ENCODE results near the gene SMARCB1. TPM values are rescaled to one million over a fixed set of nuclear protein-coding genes. Genes with fewer than 3 reads are reported as not detected.

Gene SMARCB1
- total and polyA plus RNA-seq, 2 donors (not counting 3 experiments of a cell fraction or from before 2014, with no cell fraction given): 113 to 148 TPM

GRCh38 chr22:23878219-23878618 is 91.5 kb downstream of the SMARCB1 start:
- BruUV-seq (replicated peaks): no TSS peak
- intact Hi-C loops (cut with micrococcal nuclease) (no loop called here), dilution Hi-C loops (cut with MboI; ENCODE audit: extremely low pct_ligation_motif_present, low sequenced_read_pairs) (no loop called here)
- ChIA-PET POLR2A (no interaction called here), CTCF (interaction anchor here (1.9 to 2.5 kb wide), 2 partner anchors 16 kb away, joined by 5 to 10 read pairs; partner anchors contain the start of gene MIF)
- Histone ChIP-seq H3K4me1 (ENCODE audit: control insufficient read depth, extremely low read depth, insufficient read depth, low read length) (no peaks in the 10 kb centered on the region), H3K4me3 (replicated peaks in 1 of 3; ENCODE audit: insufficient read depth in 1 of 3, low read depth in 1 of 3, low read length in 3 of 3) (no peak overlapping the region), H3K4me2 (ENCODE audit: insufficient read depth, low read length) (no peak overlapping the region), H3K9ac (replicated peaks; ENCODE audit: extremely low read depth, insufficient read depth, low read length) (no peak overlapping the region), H3K27ac (ENCODE audit: insufficient read depth, low read depth, low read length) (no peak overlapping the region), H4K20me1 (replicated peaks; ENCODE audit: control insufficient read depth, extremely low read depth, insufficient read depth, low read length) (no peaks in the 10 kb centered on the region), H3K9me3 (replicated peaks; ENCODE audit: control insufficient read depth, insufficient read depth, low read length) (no peaks in the 10 kb centered on the region), H2AFZ (ENCODE audit: low read depth, low read length) (no peak overlapping the region), H3K79me2 (ENCODE audit: control insufficient read depth, insufficient read depth, low read length) (no peaks in the 10 kb centered on the region), H3K9me1 (replicated peaks; ENCODE audit: control insufficient read depth, extremely low read depth, insufficient read depth, low read length) (no peaks in the 10 kb centered on the region), H3K27me3 (ENCODE audit: control insufficient read depth in 2 of 2, insufficient read depth in 2 of 2, low read length in 2 of 2) (no peaks in the 10 kb centered on the region), H3K36me3 (ENCODE audit: control insufficient read depth in 2 of 2, extremely low read depth in 1 of 2, insufficient read depth in 2 of 2, low read length in 2 of 2) (no peaks in the 10 kb centered on the region)
- DNase-seq (ENCODE audit: low read depth, low spot score) (no peak), FAIRE-seq (no peak)
- no peak for TF ChIP-seq EZH2 (IDR thresholded peaks at IDR 0.05; ENCODE audit: borderline replicate concordance, low read depth, low read length, severe bottlenecking)
- TF ChIP-seq JUN (IDR thresholded peaks at IDR 0.05; ENCODE audit: borderline replicate concordance, insufficient read depth, insufficient read length, low read depth): no peak
- no peak for TF ChIP-seq GATA2 (IDR thresholded peaks at IDR 0.05; ENCODE audit: insufficient read depth, insufficient read length, low read depth, low read length)
- no peak for TF ChIP-seq MAX (IDR thresholded peaks at IDR 0.05; ENCODE audit: insufficient read depth, insufficient read length)
- TF ChIP-seq MYC (IDR thresholded peaks at IDR 0.05; ENCODE audit: low read depth, low read length): no peak

- Histone ChIP-seq H3K79me2 (ENCODE audit: control insufficient read depth, insufficient read depth, low read length) (no peaks in the 10 kb centered on the region), H3K27me3 (ENCODE audit: control insufficient read depth in 2 of 2, insufficient read depth in 2 of 2, low read length in 2 of 2) (no peaks in the 10 kb centered on the region), H3K9ac (replicated peaks; ENCODE audit: extremely low read depth, insufficient read depth, low read length) (no peak overlapping the region), H3K9me1 (replicated peaks; ENCODE audit: control insufficient read depth, extremely low read depth, insufficient read depth, low read length) (no peaks in the 10 kb centered on the region), H3K9me3 (replicated peaks; ENCODE audit: control insufficient read depth, insufficient read depth, low read length) (no peaks in the 10 kb centered on the region), H3K36me3 (ENCODE audit: control insufficient read depth in 2 of 2, extremely low read depth in 1 of 2, insufficient read depth in 2 of 2, low read length in 2 of 2) (no peaks in the 10 kb centered on the region), H2AFZ (ENCODE audit: low read depth, low read length) (no peak overlapping the region), H3K4me3 (replicated peaks in 1 of 3; ENCODE audit: insufficient read depth in 1 of 3, low read depth in 1 of 3, low read length in 3 of 3) (no peak overlapping the region), H3K27ac (ENCODE audit: insufficient read depth, low read depth, low read length) (no peak overlapping the region), H3K4me1 (ENCODE audit: control insufficient read depth, extremely low read depth, insufficient read depth, low read length) (no peaks in the 10 kb centered on the region), H4K20me1 (replicated peaks; ENCODE audit: control insufficient read depth, extremely low read depth, insufficient read depth, low read length) (no peaks in the 10 kb centered on the region), H3K4me2 (ENCODE audit: insufficient read depth, low read length) (no peak overlapping the region)
- BruUV-seq (replicated peaks): no TSS peak
- POLR2A ChIA-PET: no interaction called here
- FAIRE-seq: no peak
- TF ChIP-seq JUN (IDR thresholded peaks at IDR 0.05; ENCODE audit: borderline replicate concordance, insufficient read depth, insufficient read length, low read depth): no peak
- TF ChIP-seq EZH2 (IDR thresholded peaks at IDR 0.05; ENCODE audit: borderline replicate concordance, low read depth, low read length, severe bottlenecking): no peak
- TF ChIP-seq MAX (IDR thresholded peaks at IDR 0.05; ENCODE audit: insufficient read depth, insufficient read length): no peak
- TF ChIP-seq FOS (IDR thresholded peaks at IDR 0.05; ENCODE audit: borderline replicate concordance, insufficient read depth, low read length): no peak
- TF ChIP-seq GATA2 (IDR thresholded peaks at IDR 0.05; ENCODE audit: insufficient read depth, insufficient read length, low read depth, low read length): no peak
- no peak for TF ChIP-seq POLR2A (IDR thresholded peaks at IDR 0.05; ENCODE audit: low read depth, low read length)
- TF ChIP-seq CTCF (IDR thresholded peaks at IDR 0.05; ENCODE audit: extremely low read depth in 1 of 2, insufficient read depth in 1 of 2, low read depth in 1 of 2, low read length in 2 of 2): no peak
- TF ChIP-seq POLR2AphosphoS5 (IDR thresholded peaks at IDR 0.05; ENCODE audit: insufficient read depth, low read depth, low read length): no peak
- TF ChIP-seq MYC (IDR thresholded peaks at IDR 0.05; ENCODE audit: low read depth, low read length): no peak
- CTCF ChIA-PET: interaction anchor here (1.2 kb wide), 1 partner anchor 12 kb away, joined by 3 read pairs; the partner anchor contains the start of gene MIF
- intact Hi-C loops (cut with micrococcal nuclease): no loop called here
- no peak for DNase-seq (ENCODE audit: low read depth, low spot score)
- dilution Hi-C loops (cut with MboI; ENCODE audit: extremely low pct_ligation_motif_present, low sequenced_read_pairs): no loop called here
Observed at GRCh38 chr22:23882370-23882769, 95.6 kb downstream of the SMARCB1 start.

Data from endothelial cell of umbilical vein (primary cell).